ENCODE data around the gene CYTH4.
"Not testable (repeated sequence)": the region's sequence is repeated elsewhere in the genome, so short reads cannot be mapped to it uniquely, and the experiment has no call there.

Gene CYTH4

GRCh38 chr22:37282385-37282677, at the start of gene CYTH4:
Gene CYTH4 (plus strand): TSS chr22:37282508. CDS start chr22:37282570, 62 bp downstream.
- no peak for TF ChIP-seq CTCF (conservative IDR thresholded peaks at IDR 0.05; ENCODE audit: low read depth)
- peak; percentile 50 for DNase-seq (ENCODE audit: low spot score)
- CTCF ChIA-PET, result interaction anchor here (0.5 kb wide), 1 partner anchor 257 kb away, joined by 4 read pairs; no protein-coding TSS in a partner anchor
- POLR2A ChIA-PET (ENCODE audit: low non-redundant PET), result no interaction called here
- H3K27ac ChIP-seq, result peak within 1 kb of the TSS; percentile 25; the same call in 1 of the 2 replicates

- CTCF ChIA-PET; DNase-seq (ENCODE audit: low spot score); POLR2A ChIA-PET (ENCODE audit: low non-redundant PET): not testable (repeated sequence)
- peak overlapping the region; percentile 50 for H3K27ac ChIP-seq
These were observed 48.9 kb upstream of the CYTH4 start for GRCh38 chr22:37233371-37233750.

- DNase-seq (ENCODE audit: low spot score), result no peak
- ChIA-PET CTCF (no interaction called here), POLR2A (ENCODE audit: low non-redundant PET) (no interaction called here)
- H3K27ac ChIP-seq, result peak overlapping the region; percentile 50
- TF ChIP-seq CTCF (conservative IDR thresholded peaks at IDR 0.05; ENCODE audit: low read depth), result no peak
These were observed 48.3 kb upstream of the CYTH4 start for GRCh38 chr22:37233751-37234631.

GRCh38 chr22:37234736-37235711, 47.3 kb upstream of the CYTH4 start:
- no peak for TF ChIP-seq CTCF (conservative IDR thresholded peaks at IDR 0.05; ENCODE audit: low read depth)
- ChIA-PET POLR2A (ENCODE audit: low non-redundant PET) (no interaction called here), CTCF (interaction anchor here (0.6 kb wide), 1 partner anchor 1058 kb away, joined by 3 read pairs; no protein-coding TSS in a partner anchor)
- no peak for DNase-seq (ENCODE audit: low spot score)
- H3K27ac ChIP-seq, result peak overlapping the region; percentile 50

- no peak overlapping the region for H3K27ac ChIP-seq
- ChIA-PET POLR2A (ENCODE audit: low non-redundant PET) (no interaction called here), CTCF (no interaction called here)
- DNase-seq (ENCODE audit: low spot score), result no peak
- TF ChIP-seq CTCF (conservative IDR thresholded peaks at IDR 0.05; ENCODE audit: low read depth), result no peak
These were observed 46.3 kb upstream of the CYTH4 start for GRCh38 chr22:37235897-37236607.

- TF ChIP-seq CTCF (conservative IDR thresholded peaks at IDR 0.05; ENCODE audit: low read depth), result no peak
- ChIA-PET POLR2A (ENCODE audit: low non-redundant PET) (no interaction called here), CTCF (interaction anchor here (0.7 kb wide), 1 partner anchor 255 kb away, joined by 3 read pairs; no protein-coding TSS in a partner anchor)
- peak overlapping the region; percentile 80 for H3K27ac ChIP-seq
- DNase-seq (ENCODE audit: low spot score), result no peak
These were observed 44.7 kb upstream of the CYTH4 start for GRCh38 chr22:37237371-37238268.

Data from RWPE1 (cell line).